ENCODE data around the gene AHNAK2.
"Not testable (repeated sequence)": the region's sequence is repeated elsewhere in the genome, so short reads cannot be mapped to it uniquely, and the experiment has no call there.

DNA sequence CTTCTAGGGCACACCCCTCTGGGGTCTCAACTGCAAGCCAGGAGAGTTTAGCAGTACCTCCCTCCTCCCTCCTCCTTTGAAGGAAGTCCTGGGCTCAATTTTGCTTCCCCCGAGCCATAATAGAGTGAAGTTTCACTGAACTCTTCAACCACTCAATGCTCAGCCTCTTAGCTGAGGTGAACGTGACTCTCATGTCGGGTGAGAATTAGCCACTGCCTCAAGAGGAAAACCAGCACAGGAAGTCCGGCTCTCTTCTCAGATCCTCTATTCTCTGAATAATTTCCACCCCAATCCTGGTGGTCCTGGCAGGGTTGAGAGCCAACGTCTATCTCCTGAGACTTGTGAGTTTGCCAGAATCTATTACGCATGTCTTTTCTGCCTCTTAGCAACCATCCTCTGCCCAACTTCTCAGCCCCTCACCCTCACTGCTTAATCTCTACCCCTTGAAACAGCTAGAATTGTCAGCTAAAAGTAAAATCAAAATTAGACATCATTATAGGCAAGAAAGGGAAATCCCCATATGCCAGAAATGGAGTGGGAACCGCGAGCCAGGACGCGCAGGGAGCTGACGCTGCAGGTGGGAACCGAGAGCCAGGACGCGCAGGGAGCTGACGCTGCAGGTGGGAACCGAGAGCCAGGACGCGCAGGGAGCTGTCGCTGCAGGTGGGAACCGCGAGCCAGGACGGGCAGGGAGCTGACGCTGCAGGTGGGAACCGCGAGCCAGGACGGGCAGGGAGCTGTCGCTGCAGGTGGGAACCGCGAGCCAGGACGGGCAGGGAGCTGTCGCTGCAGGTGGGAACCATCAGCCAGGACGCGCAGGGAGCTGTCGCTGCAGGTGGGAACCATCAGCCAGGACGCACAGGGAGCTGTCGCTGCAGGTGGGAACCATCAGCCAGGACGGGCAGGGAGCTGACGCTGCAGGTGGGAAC is 73.3 kb downstream of the AHNAK2 start:
- not testable (repeated sequence) for TF ChIP-seq CTCF, POLR2A (IDR thresholded peaks at IDR 0.05)

All from Peyer's patch (tissue), 4 donors.